AG04450 (cell line): ENCODE measurements around the gene PRRT1B. TPM values are rescaled to one million over a fixed set of nuclear protein-coding genes. Genes with fewer than 3 reads are reported as not detected.
A peak's percentile ranks its signal among the peaks of the same experiment; 100 is the strongest.

Experiments
- CTCF ChIA-PET: fragments of 300-600, 350-600 bp; formaldehyde crosslinking; extraction: SDS; loops from one replicate; lab custom pipeline; 2022; ENCODE audit warnings: antibody characterized with exemption, inconsistent platforms; lab: Charles Lee
- POLR2A ChIA-PET: fragments of 350-600 bp; formaldehyde crosslinking; extraction: SDS; loops from one replicate; lab custom pipeline; 2021; ENCODE audit warnings: antibody characterized with exemption, inconsistent platforms; lab: Yijun Ruan, JAX
- DNase-seq: peaks from one replicate; pipeline ENCODE4 v3.0.0-alpha.2; 2011; ENCODE audit warnings: low read depth, low spot score
- H3K27ac ChIP-seq: one replicate; pipeline ENCODE4 v1.5.1; 2012; ENCODE audit warnings: low read depth, low read length, control low read depth
- H3K27me3 ChIP-seq: one replicate; pipeline ENCODE4 v1.6.0; 2012; ENCODE audit warnings: low read length; ENCODE audit not compliant: control insufficient read depth, insufficient read depth
- H3K4me3 ChIP-seq: 2 replicates; pipeline ENCODE4 v1.5.1; 2011; ENCODE audit warnings: mild to moderate bottlenecking, low read depth, low read length, control low read depth
- H3K9me3 ChIP-seq: 2 replicates; pipeline ENCODE4 v1.5.1; 2012; ENCODE audit warnings: low read length; ENCODE audit not compliant: control insufficient read depth, insufficient read depth
- polyA plus RNA-seq: library from polyadenylated mRNA; depleted of rRNA; stranded (reverse); fragments of >200 nt; gene quantifications from 2 replicates; pipeline ENCODE4 v1.2.3, GENCODE V29; 2011
- TF ChIP-seq, protein P1 (sequence below): IDR thresholded peaks from 2 replicates; pipeline ENCODE4 v1.5.1; 2011; ENCODE audit warnings: low read depth, low read length, control low read depth, inconsistent platforms

PRRT1B gene
- polyA plus RNA-seq, 1 experiment, result not detected

- Histone ChIP-seq H3K27ac (no peak overlapping the region), H3K4me3 (no peak overlapping the region), H3K27me3 (no peaks in the 10 kb centered on the region), H3K9me3 (peaks cover 5% of the 10 kb centered on the region; the same call in 1 of the 2 replicates)
- TF ChIP-seq, protein P1, sequence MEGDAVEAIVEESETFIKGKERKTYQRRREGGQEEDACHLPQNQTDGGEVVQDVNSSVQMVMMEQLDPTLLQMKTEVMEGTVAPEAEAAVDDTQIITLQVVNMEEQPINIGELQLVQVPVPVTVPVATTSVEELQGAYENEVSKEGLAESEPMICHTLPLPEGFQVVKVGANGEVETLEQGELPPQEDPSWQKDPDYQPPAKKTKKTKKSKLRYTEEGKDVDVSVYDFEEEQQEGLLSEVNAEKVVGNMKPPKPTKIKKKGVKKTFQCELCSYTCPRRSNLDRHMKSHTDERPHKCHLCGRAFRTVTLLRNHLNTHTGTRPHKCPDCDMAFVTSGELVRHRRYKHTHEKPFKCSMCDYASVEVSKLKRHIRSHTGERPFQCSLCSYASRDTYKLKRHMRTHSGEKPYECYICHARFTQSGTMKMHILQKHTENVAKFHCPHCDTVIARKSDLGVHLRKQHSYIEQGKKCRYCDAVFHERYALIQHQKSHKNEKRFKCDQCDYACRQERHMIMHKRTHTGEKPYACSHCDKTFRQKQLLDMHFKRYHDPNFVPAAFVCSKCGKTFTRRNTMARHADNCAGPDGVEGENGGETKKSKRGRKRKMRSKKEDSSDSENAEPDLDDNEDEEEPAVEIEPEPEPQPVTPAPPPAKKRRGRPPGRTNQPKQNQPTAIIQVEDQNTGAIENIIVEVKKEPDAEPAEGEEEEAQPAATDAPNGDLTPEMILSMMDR, result no peak
- no peak for DNase-seq
- ChIA-PET POLR2A (no interaction called here), CTCF (no interaction called here)
These were observed 44.9 kb upstream of the PRRT1B start for GRCh38 chr9:131500377-131500776.

DNA sequence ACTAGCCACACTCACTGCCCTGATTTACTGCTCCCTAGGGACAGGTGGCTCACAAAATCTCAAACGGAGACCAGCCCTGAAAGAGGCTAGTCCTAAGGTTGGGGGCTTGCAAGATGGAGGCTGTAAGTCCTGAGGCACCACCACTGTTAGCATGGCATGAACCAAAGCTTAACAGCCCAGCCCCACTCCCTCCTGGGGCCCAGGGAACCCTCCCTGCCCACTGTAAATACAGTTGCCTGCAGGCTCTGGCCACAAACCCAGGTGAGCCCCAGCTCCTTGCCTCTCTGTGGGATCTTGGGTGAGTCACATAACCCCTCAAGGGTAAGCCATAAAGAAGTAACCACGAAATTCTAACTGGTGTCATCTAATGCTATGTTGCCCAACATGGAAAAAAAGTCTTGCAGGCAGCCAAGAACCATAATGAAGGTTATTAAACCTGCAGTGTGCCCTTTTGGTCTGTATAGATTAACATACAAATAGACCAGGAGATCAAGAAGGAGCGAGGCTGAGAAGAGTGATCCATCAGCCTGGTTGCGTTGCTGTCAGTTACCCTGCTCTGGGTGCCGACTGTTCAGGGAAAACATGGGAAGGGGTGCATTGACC lies 44.3 kb upstream of the PRRT1B start:
- peaks cover 5% of the 10 kb centered on the region; the same call in 1 of the 2 replicates for H3K9me3 ChIP-seq
- no peaks in the 10 kb centered on the region for H3K27me3 ChIP-seq
- peak overlapping the region; percentile 52 for H3K27ac ChIP-seq
- ChIA-PET POLR2A (no interaction called here), CTCF (no interaction called here)
- TF ChIP-seq, protein P1, result no peak
- DNase-seq, result peak; percentile 32
- H3K4me3 ChIP-seq, result no peak overlapping the region

DNA sequence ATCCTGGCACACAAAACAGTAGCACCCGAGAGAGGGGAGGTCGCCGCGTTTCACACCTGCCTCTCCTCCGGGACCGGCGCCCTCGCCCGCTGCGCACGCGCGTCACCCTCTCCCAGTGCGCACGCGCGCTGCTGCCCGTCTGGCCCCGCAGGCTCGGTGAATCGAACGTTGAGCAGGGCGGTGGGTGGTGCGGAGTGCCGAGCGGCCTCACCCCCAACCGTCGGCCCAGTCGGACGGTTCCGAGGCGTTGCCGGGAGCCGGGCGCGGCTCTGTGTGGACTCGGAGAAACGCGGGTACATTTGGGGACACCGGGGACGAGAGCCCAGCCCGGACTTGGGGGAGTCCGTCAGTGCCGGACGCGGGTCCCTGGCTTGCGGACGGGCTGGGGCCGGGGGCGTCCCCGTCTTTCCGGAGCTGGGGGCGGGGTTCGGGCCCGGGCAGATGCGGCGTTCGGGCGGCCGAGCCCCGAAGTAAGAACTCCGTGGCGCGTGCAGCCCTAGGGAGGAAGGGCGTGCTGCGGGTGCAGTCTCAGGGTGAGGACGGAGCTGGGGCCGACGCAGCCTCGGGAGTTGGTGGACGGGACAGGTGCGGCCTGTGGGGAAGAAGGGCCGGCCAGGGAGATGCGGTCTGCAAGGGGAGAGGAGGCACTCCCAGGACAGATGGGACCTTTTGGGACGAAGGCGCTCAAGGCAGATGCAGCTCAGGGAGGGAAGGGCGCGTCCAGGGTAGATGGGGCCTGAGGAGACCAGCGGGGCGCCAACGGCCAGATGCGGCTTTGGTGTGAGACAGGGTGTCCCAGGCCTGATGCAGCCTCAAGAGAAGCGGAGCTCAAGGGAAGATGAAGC lies 42.3 kb upstream of the PRRT1B start, which contains the start of gene POMT1:
POMT1 (plus strand) TSS at position 138 of the 845 bp plus-strand sequence. CDS start 1,301 bp downstream, outside the sequence.
- Histone ChIP-seq H3K9me3 (peaks cover 5% of the 10 kb centered on the region; the same call in 1 of the 2 replicates), H3K27me3 (no peaks in the 10 kb centered on the region), H3K4me3 (peak within 1 kb of the TSS; percentile 85), H3K27ac (peak within 1 kb of the TSS; percentile 11)
- ChIA-PET CTCF (interaction anchor here (0.6 to 1.1 kb wide), 3 partner anchors 22 to 237 kb away, joined by 3 to 4 read pairs (median 4); no protein-coding TSS in a partner anchor), POLR2A (interaction anchor here (0.5 to 0.6 kb wide), 2 partner anchors 43 to 161 kb away, joined by 3 to 6 read pairs; no protein-coding TSS in a partner anchor)
- TF ChIP-seq, protein P1, result no peak
- DNase-seq, result peak; percentile 56

DNA sequence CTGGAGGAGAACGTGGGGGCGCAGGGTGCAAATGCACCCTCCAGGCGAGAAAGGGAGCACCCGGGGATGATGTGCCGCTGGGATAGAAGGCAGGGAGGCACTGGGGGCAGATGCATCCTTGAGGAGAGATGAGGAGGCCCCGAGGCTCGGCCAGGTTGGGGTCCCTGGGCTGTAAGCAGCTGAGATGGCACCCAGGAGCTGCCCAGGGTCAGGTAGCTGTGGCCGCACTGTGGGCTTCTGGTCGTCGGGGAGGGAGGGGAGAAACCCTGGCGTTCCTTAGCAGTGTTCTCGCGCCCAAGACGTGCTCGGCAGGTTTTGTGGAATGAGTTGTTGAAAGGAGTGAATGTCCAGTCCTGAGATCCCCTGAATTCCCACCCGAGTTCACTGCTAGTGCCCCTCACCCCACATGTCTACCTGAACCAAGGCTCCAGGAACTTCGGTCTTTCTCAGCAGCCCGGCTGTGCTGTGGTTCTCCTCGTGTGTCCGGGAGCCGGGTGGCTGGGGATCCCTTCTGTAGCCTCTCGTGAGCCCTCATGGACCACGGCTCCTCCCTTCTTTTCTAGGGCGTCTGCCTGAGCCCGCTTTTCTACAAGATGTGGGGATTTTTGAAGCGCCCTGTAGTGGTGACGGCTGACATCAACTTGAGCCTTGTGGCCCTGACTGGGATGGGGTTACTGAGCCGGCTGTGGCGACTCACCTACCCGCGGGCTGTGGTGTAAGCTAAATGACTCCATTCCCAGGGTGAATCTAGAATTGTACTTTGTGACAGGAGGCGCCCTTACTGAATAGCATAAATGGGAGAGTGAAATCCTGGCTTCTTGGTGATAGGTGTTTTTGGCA lies 41.5 kb upstream of the PRRT1B start:
- ChIA-PET CTCF (interaction anchor here (0.6 to 1.1 kb wide), 3 partner anchors 22 to 237 kb away, joined by 3 to 4 read pairs (median 4); no protein-coding TSS in a partner anchor), POLR2A (interaction anchor here (0.5 to 0.6 kb wide), 2 partner anchors 82 to 161 kb away, joined by 3 read pairs; no protein-coding TSS in a partner anchor)
- no peak for DNase-seq
- Histone ChIP-seq H3K9me3 (peaks cover 5% of the 10 kb centered on the region; the same call in 1 of the 2 replicates), H3K27ac (no peak overlapping the region), H3K27me3 (no peaks in the 10 kb centered on the region), H3K4me3 (peak overlapping the region; percentile 85)
- TF ChIP-seq, protein P1, result no peak
